HEK293T (cell line): ENCODE measurements around the gene BTBD9.
"Not testable (repeated sequence)": the region's sequence is repeated elsewhere in the genome, so short reads cannot be mapped to it uniquely, and the experiment has no call there.

Source experiments
- CTCF ChIA-PET: fragments of 350-600 bp; formaldehyde crosslinking; extraction: SDS; loops from one replicate; lab custom pipeline; 2021; ENCODE audit warnings: antibody characterized with exemption, inconsistent platforms; lab: Yijun Ruan, JAX
- POLR2A ChIA-PET: fragments of 350-600 bp; formaldehyde crosslinking; extraction: SDS; loops from one replicate; lab custom pipeline; 2020; ENCODE audit warnings: antibody characterized with exemption, inconsistent platforms; lab: Yijun Ruan, JAX
- DNase-seq: peaks from one replicate; pipeline ENCODE4 v3.0.0; 2012; ENCODE audit warnings: mixed read lengths; ENCODE audit errors: extremely low spot score
- ARNT ChIP-seq: fragments of 450-650 bp; IDR thresholded peaks from 2 replicates; pipeline ENCODE4 v1.6.1; 2017; ENCODE audit warnings: mild to moderate bottlenecking
- BHLHE40 ChIP-seq: fragments of 450-650 bp; IDR thresholded peaks from 2 replicates; pipeline ENCODE4 v1.6.1; 2016; ENCODE audit warnings: mild to moderate bottlenecking, moderate library complexity, borderline replicate concordance
- CTBP1 ChIP-seq: fragments of 450-650 bp; IDR thresholded peaks from 2 replicates; pipeline ENCODE4 v1.6.1; 2016; ENCODE audit warnings: borderline replicate concordance
- ELF4 ChIP-seq: fragments of 450-650 bp; IDR thresholded peaks from 2 replicates; pipeline ENCODE4 v1.6.1; 2017; ENCODE audit warnings: antibody characterized with exemption
- FOXA1 ChIP-seq: fragments of 450-650 bp; IDR thresholded peaks from 2 replicates; pipeline ENCODE4 v1.6.1; 2016; ENCODE audit warnings: mild to moderate bottlenecking
- FOXK2 ChIP-seq: fragments of 450-650 bp; IDR thresholded peaks from 2 replicates; pipeline ENCODE4 v1.6.1; 2016; ENCODE audit warnings: mild to moderate bottlenecking
- FOXM1 ChIP-seq: fragments of 450-650 bp; IDR thresholded peaks from 2 replicates; pipeline ENCODE4 v1.6.1; 2017; ENCODE audit warnings: mild to moderate bottlenecking, borderline replicate concordance
- HDGF ChIP-seq: fragments of 450-650 bp; IDR thresholded peaks from 2 replicates; pipeline ENCODE4 v1.6.1; 2017; ENCODE audit warnings: antibody characterized with exemption, borderline replicate concordance
- L3MBTL2 ChIP-seq: fragments of 450-650 bp; conservative IDR thresholded peaks from 2 replicates; pipeline ENCODE4 v1.6.1; 2016; ENCODE audit warnings: mild to moderate bottlenecking
- LEF1 ChIP-seq: fragments of 450-650 bp; IDR thresholded peaks from 2 replicates; pipeline ENCODE4 v1.6.1; 2017; ENCODE audit warnings: mild to moderate bottlenecking, borderline replicate concordance
- NFRKB ChIP-seq: fragments of 450-650 bp; IDR thresholded peaks from 2 replicates; pipeline ENCODE4 v1.6.1; 2016; ENCODE audit warnings: mild to moderate bottlenecking, moderate library complexity
- SP1 ChIP-seq: fragments of 450-650 bp; IDR thresholded peaks from 2 replicates; pipeline ENCODE4 v1.6.1; 2017
- SUZ12 ChIP-seq: fragments of 450-650 bp; IDR thresholded peaks from 2 replicates; pipeline ENCODE4 v1.6.1; 2016; ENCODE audit warnings: mild to moderate bottlenecking
- TARDBP ChIP-seq: fragments of 450-650 bp; IDR thresholded peaks from 2 replicates; pipeline ENCODE4 v1.6.1; 2016
- ZNF384 ChIP-seq: fragments of 450-650 bp; IDR thresholded peaks from 2 replicates; pipeline ENCODE4 v1.6.1; 2016
- TF ChIP-seq, protein P1 (sequence below): fragments of 450-650 bp; IDR thresholded peaks from 2 replicates; pipeline ENCODE4 v1.6.1; 2016

BTBD9 gene

DNA sequence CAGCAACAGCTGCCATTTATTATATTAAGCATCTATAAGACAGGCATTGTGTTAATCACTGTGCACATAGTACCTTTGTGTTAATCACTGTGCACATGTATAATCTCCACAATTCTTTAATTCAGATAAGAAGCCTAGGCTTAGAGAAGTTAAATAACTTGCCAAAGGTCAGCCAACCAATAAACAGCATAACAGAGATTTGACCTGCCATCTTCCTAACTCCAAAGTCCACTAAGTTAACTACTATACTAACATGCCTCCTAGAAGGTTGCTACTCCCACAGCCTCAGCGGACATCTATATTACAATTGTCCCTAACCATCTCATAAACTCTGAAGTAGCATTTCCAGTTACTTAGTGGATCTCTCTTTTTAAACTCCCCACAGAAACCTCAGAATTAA is 3.7 kb downstream of the BTBD9 start:
- ChIA-PET POLR2A (no interaction called here), CTCF (no interaction called here)
- DNase-seq, result no peak
- TF ChIP-seq FOXA1, result no peak

DNA sequence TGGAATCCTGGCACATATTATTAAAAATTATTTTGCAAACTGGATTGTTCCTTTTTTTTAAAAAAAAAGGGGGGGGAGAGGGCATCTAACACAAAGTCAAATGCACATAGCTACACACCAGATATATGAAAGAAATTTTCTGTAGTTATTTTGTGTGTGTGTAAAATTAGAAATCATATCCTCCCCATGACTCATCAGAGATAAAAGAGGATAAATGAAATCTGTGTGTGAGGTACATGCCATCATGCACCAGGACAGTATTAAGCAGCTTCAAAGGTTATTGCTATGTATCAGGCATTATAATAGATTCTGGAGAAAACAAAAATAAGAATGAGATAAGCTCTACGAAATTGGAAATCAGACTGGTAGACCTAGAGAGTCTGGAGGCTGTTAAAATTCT is 5.2 kb downstream of the BTBD9 start:
- TF ChIP-seq FOXM1 (no peak), HDGF (no peak), SUZ12 (no peak), ZNF384 (no peak), FOXK2 (no peak), SP1 (no peak), L3MBTL2 (no peak), BHLHE40 (no peak), CTBP1 (no peak), ELF4 (no peak), NFRKB (no peak), FOXA1 (no peak), TARDBP (no peak), LEF1 (no peak)
- TF ChIP-seq, protein P1, sequence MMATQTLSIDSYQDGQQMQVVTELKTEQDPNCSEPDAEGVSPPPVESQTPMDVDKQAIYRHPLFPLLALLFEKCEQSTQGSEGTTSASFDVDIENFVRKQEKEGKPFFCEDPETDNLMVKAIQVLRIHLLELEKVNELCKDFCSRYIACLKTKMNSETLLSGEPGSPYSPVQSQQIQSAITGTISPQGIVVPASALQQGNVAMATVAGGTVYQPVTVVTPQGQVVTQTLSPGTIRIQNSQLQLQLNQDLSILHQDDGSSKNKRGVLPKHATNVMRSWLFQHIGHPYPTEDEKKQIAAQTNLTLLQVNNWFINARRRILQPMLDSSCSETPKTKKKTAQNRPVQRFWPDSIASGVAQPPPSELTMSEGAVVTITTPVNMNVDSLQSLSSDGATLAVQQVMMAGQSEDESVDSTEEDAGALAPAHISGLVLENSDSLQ, result no peak
- ChIA-PET CTCF (no interaction called here), POLR2A (no interaction called here)
- DNase-seq, result no peak

DNA sequence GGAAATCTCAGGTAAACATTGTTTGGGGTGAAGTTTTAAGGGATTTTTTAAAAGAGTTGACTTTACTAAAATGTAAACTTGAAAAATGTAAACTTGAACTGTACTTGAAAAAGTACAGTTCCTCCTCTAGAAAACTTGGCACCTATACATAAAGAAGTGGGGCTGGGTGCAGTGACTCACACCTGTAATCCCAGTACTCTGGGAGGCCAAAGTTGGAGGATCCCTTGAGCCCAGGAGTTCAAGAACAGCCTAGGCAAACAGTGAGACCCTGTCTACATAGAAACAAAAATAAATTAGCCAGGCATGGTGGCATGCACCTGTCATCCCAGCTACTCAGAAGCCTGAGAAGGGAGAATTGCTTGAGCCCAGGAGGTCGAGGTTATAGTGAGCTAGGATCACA is 7.2 kb downstream of the BTBD9 start:
- DNase-seq, result no peak
- TF ChIP-seq ARNT (no peak), FOXM1 (no peak), L3MBTL2 (no peak), NFRKB (no peak), FOXA1 (no peak), FOXK2 (no peak), HDGF (no peak), SUZ12 (no peak), TARDBP (no peak), BHLHE40 (no peak), SP1 (no peak)
- TF ChIP-seq, protein P1, result no peak
- CTCF ChIA-PET, result no interaction called here
- POLR2A ChIA-PET, result no interaction called here

DNA sequence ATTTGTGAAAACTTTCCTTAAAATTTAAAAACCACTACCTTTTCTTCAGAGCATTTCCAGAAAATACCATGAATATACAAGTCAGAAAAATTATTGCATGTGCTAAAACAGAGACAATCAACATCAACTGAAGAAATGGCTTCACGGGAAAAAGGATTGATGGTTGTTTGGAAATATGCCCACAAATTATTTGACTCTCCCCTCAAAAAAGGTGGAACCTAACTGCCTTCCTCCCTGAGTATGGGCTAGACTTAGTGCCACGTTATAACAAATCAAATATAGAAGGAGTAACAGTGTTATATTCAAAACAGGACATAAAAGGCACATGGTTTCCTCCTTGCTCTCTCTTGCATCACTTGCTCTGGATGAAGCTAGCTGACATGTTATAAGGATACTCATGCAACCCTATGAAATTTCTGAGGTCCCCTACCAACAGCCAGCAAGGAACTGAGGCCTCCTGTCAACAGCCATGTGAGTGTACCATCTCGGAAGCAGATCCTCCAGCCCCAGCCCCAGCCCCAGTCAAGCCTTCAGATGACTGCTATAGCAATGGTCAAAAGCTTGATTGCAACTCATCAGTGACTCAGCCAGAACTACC is 8.4 kb downstream of the BTBD9 start:
- ChIA-PET CTCF (no interaction called here), POLR2A (no interaction called here)
- DNase-seq, result no peak
- no peak for TF ChIP-seq NFRKB
- TF ChIP-seq L3MBTL2, result no peak
- TF ChIP-seq, protein P1, result no peak
- TF ChIP-seq LEF1, result no peak
- no peak for TF ChIP-seq CTBP1
- no peak for TF ChIP-seq ELF4
- no peak for TF ChIP-seq FOXM1
- TF ChIP-seq ARNT, result no peak
- no peak for TF ChIP-seq SUZ12
- no peak for TF ChIP-seq BHLHE40
- TF ChIP-seq HDGF, result no peak
- TF ChIP-seq FOXK2, result no peak

DNA sequence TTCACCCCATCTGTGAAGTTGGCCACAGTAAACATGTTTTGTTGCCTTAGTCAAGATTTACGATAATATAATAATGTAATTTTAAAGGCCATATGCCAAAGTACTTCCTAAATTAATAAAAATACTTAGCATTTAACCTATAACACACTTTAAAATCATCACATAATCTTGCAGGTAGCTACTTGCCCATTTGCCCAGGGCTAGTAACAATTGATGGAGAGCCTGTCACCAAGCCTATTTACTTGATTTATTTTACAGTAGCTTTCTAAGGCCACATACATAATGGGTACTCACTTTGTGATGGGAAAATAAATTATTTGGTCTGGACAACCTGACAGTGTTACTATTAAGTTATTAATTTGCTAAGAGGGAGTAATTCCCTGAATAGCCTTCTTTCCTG is 14.5 kb downstream of the BTBD9 start:
- ChIA-PET CTCF (no interaction called here), POLR2A (no interaction called here)
- DNase-seq, result no peak
- TF ChIP-seq, protein P1, result peak; percentile 69
- no peak for TF ChIP-seq NFRKB

DNA sequence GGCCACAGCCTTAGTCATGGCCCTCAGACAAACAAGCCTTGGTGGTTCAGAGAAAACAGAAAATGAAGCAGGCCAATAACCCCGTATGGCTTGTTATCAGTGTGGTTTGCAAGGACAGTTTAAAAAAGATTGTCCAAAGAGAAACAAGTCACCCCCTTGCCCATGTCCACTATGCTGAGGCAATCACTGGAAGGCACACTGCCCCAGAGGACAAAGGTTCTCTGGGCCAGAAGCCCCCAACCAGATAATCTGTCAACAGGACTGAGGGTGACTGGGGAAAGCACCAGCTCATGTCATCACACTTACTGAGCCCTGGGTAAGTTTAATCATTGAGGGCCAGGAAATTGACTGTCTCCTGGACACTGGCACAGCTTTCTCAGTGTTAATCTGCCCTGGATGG is 20.4 kb downstream of the BTBD9 start:
- CTCF ChIA-PET, POLR2A ChIA-PET, DNase-seq: not testable (repeated sequence)

DNA sequence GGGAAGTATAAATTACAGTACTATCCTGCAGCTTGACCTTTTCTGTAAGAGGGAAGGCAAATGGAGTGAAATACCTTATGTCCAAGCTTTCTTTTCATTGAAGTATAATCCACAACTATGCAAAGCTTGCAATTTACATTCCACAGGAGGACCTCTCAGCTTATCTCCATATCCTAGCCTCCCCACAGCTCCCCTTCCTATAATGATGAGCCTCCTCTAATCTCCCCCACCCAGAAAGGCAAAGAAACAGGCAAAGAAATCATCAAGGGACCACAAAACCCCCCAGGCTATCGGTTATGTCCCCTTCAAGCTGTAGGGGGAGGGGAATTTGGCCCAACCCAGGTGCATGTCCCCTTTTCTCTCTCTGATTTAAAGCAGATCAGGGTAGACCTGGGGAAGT is 21.4 kb downstream of the BTBD9 start:
- DNase-seq, POLR2A ChIA-PET, CTCF ChIA-PET: not testable (repeated sequence)
